ENCODE data around the gene XRCC4. TPM values are rescaled to one million over a fixed set of nuclear protein-coding genes. Genes with fewer than 3 reads are reported as not detected.

The XRCC4 gene
- total RNA-seq, 1 experiment from 2014 or later = 24.6 TPM

DNA sequence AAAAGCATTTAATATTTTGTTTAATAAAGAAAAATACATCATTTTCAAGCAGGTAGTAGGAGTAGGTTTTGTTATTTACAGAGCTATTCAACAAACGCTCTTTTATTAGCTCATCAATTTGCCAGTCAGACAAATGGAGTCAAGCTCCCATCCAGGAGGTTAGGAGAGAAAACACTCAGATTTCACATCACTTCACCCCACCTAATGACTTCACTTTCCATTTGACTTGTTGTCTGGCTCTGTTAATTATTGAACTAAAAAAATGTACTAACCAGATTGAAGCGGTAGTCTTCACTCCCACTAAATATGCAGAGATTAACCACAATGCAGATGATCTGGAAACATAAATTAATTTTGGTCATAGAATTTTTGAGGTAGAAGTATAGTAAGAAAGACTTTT, 200.6 kb downstream of the XRCC4 start:
- Histone ChIP-seq H3K9me2 (ENCODE audit: insufficient read depth) (no peaks in the 10 kb centered on the region), H3K9ac (ENCODE audit: low read length) (no peak overlapping the region), H3K4me2 (ENCODE audit: low read length) (no peak overlapping the region), H3K9me3 (ENCODE audit: control insufficient read depth in 1 of 2, insufficient read depth in 1 of 2, low read depth in 1 of 2, low read length in 2 of 2) (0 out of 4 replicates have a peak, but pooled peaks cover 0 to 4% of the 10 kb centered on the region in 2 experiments), H3K4me1 (ENCODE audit: control insufficient read depth in 1 of 2, insufficient read depth in 2 of 2, low read length in 2 of 2) (peaks cover 21 to 28% of the 10 kb centered on the region in 2 experiments), H2AFZ (ENCODE audit: low read depth, low read length, poor library complexity, severe bottlenecking) (no peak overlapping the region), H3K27me3 (ENCODE audit: insufficient read depth, low read length) (no peaks in the 10 kb centered on the region), H3K4me3 (replicated peaks in 1 of 2; ENCODE audit: low read depth in 1 of 2, low read length in 2 of 2) (no peak overlapping the region), H3K27ac (ENCODE audit: low read depth, low read length) (no peak overlapping the region), H3K36me3 (ENCODE audit: control insufficient read depth in 1 of 2, insufficient read depth in 2 of 2, low read length in 2 of 2) (no peaks in the 10 kb centered on the region), H4K20me1 (ENCODE audit: insufficient read depth) (no peaks in the 10 kb centered on the region), H3K79me2 (ENCODE audit: insufficient read depth, low read length) (no peaks in the 10 kb centered on the region)
- BruUV-seq (replicated peaks) = no TSS peak
- intact Hi-C loops (cut with micrococcal nuclease) = no loop called here
- ChIA-PET CTCF (interaction anchor here (1.1 kb wide), 1 partner anchor 8 kb away, joined by 3 read pairs; no protein-coding TSS in a partner anchor), POLR2A (no interaction called here), RAD21 (ENCODE audit: low non-redundant PET in 1 of 2, low total read pairs in 2 of 2, uncharacterized antibody in 2 of 2, unreplicated experiment in 2 of 2) (no interaction called here)
- DNase-seq (ENCODE audit: low read depth, low spot score) (no peak), ATAC-seq (no peak)
- TF ChIP-seq, protein P1, sequence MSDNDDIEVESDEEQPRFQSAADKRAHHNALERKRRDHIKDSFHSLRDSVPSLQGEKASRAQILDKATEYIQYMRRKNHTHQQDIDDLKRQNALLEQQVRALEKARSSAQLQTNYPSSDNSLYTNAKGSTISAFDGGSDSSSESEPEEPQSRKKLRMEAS (IDR thresholded peaks at IDR 0.05) = no peak
- TF ChIP-seq SRF (IDR thresholded peaks at IDR 0.05; ENCODE audit: low read depth) = no peak
- no peak for TF ChIP-seq CBX3 (IDR thresholded peaks at IDR 0.05; ENCODE audit: low read depth)
- no peak for TF ChIP-seq SIN3A (IDR thresholded peaks at IDR 0.05; ENCODE audit: low read depth)
- no peak for TF ChIP-seq TCF7L2 (IDR thresholded peaks at IDR 0.05; ENCODE audit: borderline replicate concordance, extremely low read depth, insufficient read depth, insufficient read length)
- TF ChIP-seq CEBPB (IDR thresholded peaks at IDR 0.05; ENCODE audit: low read depth) = no peak
- no peak for TF ChIP-seq RAD21 (IDR thresholded peaks at IDR 0.05; ENCODE audit: low read depth)
- TF ChIP-seq, protein P2, sequence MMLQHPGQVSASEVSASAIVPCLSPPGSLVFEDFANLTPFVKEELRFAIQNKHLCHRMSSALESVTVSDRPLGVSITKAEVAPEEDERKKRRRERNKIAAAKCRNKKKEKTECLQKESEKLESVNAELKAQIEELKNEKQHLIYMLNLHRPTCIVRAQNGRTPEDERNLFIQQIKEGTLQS (IDR thresholded peaks at IDR 0.05) = no peak
- no peak for TF ChIP-seq ZFX (IDR thresholded peaks at IDR 0.05)
- no peak for TF ChIP-seq EGR1 (IDR thresholded peaks at IDR 0.05; ENCODE audit: low read depth)
- no peak for TF ChIP-seq POLR2A (IDR thresholded peaks at IDR 0.05; ENCODE audit: borderline replicate concordance, extremely low read depth, insufficient read depth, insufficient read length)
- no peak for TF ChIP-seq ELF1 (IDR thresholded peaks at IDR 0.05; ENCODE audit: borderline replicate concordance, low read depth)
- TF ChIP-seq, protein P3, sequence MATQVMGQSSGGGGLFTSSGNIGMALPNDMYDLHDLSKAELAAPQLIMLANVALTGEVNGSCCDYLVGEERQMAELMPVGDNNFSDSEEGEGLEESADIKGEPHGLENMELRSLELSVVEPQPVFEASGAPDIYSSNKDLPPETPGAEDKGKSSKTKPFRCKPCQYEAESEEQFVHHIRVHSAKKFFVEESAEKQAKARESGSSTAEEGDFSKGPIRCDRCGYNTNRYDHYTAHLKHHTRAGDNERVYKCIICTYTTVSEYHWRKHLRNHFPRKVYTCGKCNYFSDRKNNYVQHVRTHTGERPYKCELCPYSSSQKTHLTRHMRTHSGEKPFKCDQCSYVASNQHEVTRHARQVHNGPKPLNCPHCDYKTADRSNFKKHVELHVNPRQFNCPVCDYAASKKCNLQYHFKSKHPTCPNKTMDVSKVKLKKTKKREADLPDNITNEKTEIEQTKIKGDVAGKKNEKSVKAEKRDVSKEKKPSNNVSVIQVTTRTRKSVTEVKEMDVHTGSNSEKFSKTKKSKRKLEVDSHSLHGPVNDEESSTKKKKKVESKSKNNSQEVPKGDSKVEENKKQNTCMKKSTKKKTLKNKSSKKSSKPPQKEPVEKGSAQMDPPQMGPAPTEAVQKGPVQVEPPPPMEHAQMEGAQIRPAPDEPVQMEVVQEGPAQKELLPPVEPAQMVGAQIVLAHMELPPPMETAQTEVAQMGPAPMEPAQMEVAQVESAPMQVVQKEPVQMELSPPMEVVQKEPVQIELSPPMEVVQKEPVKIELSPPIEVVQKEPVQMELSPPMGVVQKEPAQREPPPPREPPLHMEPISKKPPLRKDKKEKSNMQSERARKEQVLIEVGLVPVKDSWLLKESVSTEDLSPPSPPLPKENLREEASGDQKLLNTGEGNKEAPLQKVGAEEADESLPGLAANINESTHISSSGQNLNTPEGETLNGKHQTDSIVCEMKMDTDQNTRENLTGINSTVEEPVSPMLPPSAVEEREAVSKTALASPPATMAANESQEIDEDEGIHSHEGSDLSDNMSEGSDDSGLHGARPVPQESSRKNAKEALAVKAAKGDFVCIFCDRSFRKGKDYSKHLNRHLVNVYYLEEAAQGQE (IDR thresholded peaks at IDR 0.05; ENCODE audit: low read depth) = no peak
- TF ChIP-seq EZH2 (IDR thresholded peaks at IDR 0.05) = no peak
- TF ChIP-seq YY1 (IDR thresholded peaks at IDR 0.05; ENCODE audit: extremely low read depth, insufficient replicate concordance, low read depth, low read length) = no peak
- no peak for TF ChIP-seq POLR2AphosphoS5 (IDR thresholded peaks at IDR 0.05; ENCODE audit: low read depth, low read length)
